SK-N-MC (cell line): ENCODE data around the gene PTH2.

Experiments
- DNase-seq: peaks from one replicate; pipeline ENCODE4 v3.0.0-alpha.2; 2011; ENCODE audit warnings: low read depth, low spot score
- H3K27ac ChIP-seq: fragments of 200-600 bp; sonication (generic); 2 replicates; pipeline ENCODE4 v1.5.1; 2016; ENCODE audit warnings: mixed run types
- H3K36me3 ChIP-seq: fragments of 200-600 bp; sonication (generic); 2 replicates; pipeline ENCODE4 v1.6.1; 2017; ENCODE audit warnings: antibody characterized with exemption, low read length, mixed read lengths; ENCODE audit not compliant: insufficient read depth
- H3K4me3 ChIP-seq: fragments of 200-600 bp; sonication (generic); 2 replicates; pipeline ENCODE4 v1.5.1; 2016
- H3K9ac ChIP-seq: fragments of 200-600 bp; sonication (generic); 2 replicates; pipeline ENCODE4 v1.8.0; 2017; ENCODE audit warnings: mixed run types, mixed read lengths; ENCODE audit not compliant: insufficient read length
- H3K9me3 ChIP-seq: fragments of 200-600 bp; sonication (generic); 2 replicates; pipeline ENCODE4 v1.6.1; 2017; ENCODE audit warnings: low read depth, mild to moderate bottlenecking, antibody characterized with exemption, low read length, moderate library complexity, mixed read lengths
- EZH2 ChIP-seq: fragments of 200-600 bp; sonication (generic); IDR thresholded peaks from one replicate; pipeline ENCODE4 v1.6.1; 2017; ENCODE audit warnings: antibody characterized with exemption
- FOXP2 ChIP-seq: optimal IDR thresholded peaks from 2 replicates; pipeline ENCODE3; 2011; ENCODE audit warnings: mild to moderate bottlenecking, moderate library complexity; ENCODE audit not compliant: insufficient read depth; ENCODE audit errors: extremely low read length, control extremely low read depth
- POLR2AphosphoS5 ChIP-seq: IDR thresholded peaks from 2 replicates; pipeline ENCODE4 v1.6.1; 2012; ENCODE audit warnings: mild to moderate bottlenecking, low read depth, low read length, borderline replicate concordance

Gene PTH2

DNA sequence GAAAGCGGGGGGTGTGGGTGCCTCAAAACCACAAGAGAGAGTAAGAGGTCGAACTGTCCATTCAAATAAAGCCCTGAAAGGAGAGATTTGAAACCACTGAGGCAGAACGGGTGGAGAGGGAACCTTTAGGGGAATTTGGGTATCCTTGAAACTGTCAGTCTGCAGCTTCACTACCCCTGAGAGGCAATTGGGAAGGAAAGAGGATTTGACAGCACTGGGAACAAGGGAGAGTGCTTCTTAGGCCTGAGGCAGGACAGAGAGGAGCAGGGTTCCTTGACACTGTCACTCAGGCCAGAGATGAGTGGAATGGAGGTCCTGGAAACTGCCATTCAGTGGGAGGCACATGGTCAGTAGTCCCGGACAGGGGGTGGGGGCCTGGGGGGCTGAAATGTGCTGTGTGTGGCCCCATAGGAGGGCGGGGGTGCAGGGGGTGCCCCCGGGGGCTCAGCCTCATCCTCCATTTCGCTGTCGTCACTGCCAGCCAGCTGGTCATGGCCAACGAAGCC, 7.0 kb upstream of the PTH2 start:
- no peak for DNase-seq

DNA sequence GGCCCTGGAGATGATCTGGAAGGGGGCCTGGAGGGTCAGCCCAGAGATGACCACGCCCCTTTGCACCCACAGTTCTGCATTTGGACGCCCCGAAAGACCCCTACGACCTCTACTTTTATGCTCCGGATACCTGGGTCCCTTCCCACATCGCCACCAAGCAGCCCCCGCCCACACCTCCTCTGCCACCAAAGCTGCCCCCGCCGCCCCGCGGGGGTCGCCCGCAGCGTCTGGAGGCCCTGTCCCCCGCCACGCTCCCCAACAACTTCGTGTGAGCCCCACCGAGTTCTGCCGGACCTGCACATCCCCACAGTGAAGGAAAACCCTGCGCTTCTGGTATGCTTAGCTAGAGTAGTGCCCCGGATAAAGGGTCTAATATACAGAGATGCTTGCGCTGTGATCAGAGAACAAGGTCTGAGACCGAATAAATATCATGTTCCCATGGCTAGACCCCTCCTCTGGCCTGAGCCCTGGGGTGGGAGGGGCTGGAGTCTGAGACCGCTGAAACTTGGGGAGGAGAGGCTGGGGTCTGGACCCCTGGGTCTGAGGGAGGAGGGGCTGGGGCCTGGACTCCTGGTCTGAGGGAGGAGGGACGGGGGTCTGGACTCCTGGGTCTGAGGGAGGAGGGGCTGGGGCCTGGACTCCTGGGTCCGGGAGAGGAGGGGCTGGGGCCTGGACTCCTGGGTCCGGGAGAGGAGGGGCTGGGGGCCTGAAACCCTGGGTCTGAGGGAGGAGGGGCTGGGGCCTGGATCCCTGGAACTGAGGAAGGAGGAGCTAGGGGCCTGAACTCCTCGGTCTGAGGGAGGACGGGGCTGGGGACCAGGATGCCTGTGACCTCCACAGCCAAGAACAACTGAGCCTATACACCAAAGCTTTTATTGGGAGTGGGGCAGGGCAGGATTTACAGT, 5.6 kb upstream of the PTH2 start:
- no peak overlapping the region for H3K4me3 ChIP-seq
- no peak overlapping the region for H3K27ac ChIP-seq
- H3K9me3 ChIP-seq, result no peaks in the 10 kb centered on the region
- H3K36me3 ChIP-seq, result no peaks in the 10 kb centered on the region
- no peak overlapping the region for H3K9ac ChIP-seq
- TF ChIP-seq EZH2, result no peak
- no peak for TF ChIP-seq POLR2AphosphoS5
- no peak for TF ChIP-seq FOXP2
- no peak for DNase-seq

More for the DNA sequence above, 7.0 kb upstream of the PTH2 start:
- Histone ChIP-seq H3K9me3 (no peaks in the 10 kb centered on the region), H3K36me3 (no peaks in the 10 kb centered on the region), H3K9ac (no peak overlapping the region), H3K27ac (no peak overlapping the region), H3K4me3 (no peak overlapping the region)
- no peak for TF ChIP-seq EZH2

DNA sequence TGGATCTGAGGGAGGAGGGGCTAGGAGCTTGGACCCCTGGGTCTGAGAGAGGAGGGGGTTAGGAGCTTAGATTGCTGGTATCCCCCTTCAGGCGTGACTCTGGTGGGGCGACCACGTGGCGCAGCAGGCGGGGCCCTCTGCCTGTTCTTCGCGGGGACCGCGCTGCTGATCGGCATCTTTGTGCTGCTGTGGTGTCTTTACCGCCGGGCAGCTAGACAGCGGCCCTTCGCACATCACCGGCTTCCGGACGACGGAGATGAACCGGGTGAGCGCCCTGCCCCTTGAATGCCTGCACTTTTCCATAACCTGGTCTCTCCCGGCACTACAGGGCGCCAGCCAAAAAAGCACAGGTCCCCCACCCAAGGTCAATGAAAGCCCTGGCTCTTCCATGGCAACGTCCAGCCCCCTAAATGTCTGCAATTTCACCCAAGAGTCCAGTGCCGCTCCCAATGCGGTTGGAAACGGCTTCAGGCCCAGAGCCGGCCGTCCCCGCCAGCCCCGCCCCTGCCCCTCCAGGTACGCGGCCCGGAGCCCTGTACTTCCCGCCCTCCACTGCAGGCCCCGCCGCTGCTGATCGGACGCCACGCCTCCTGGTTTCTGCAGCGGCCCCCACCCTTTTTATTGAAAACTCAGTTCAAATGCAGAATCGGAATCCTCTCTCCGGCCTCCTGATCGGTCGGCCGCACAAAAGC, 4.8 kb upstream of the PTH2 start:
- TF ChIP-seq POLR2AphosphoS5 (no peak), FOXP2 (no peak), EZH2 (no peak)
- Histone ChIP-seq H3K4me3 (no peak overlapping the region), H3K36me3 (no peaks in the 10 kb centered on the region), H3K9ac (no peak overlapping the region), H3K9me3 (no peaks in the 10 kb centered on the region), H3K27ac (no peak overlapping the region)
- DNase-seq, result no peak

DNA sequence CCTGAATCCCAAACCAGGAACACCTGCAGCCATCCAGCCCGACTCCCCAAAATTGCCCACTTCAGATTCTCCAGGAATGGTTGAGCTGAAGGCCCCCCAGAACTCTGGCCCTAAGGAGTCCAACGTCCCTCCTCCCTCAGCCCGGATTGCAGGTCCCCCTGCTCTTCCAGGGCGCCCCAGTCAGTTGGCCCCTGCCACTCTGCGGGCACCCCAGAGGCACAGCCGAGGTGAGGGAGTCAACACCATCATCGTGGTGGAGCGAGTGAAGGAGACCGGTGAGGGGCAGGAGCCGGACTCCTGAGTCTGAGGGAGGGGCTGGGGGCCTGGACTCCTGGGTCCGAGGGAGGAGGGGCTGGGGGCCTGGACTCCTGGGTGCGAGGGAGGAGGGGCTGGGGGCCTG, 4.1 kb upstream of the PTH2 start:
- Histone ChIP-seq H3K36me3 (no peaks in the 10 kb centered on the region), H3K27ac (no peak overlapping the region), H3K4me3 (no peak overlapping the region), H3K9me3 (no peaks in the 10 kb centered on the region), H3K9ac (no peak overlapping the region)
- DNase-seq, result no peak
- TF ChIP-seq POLR2AphosphoS5 (no peak), FOXP2 (no peak), EZH2 (no peak)

DNA sequence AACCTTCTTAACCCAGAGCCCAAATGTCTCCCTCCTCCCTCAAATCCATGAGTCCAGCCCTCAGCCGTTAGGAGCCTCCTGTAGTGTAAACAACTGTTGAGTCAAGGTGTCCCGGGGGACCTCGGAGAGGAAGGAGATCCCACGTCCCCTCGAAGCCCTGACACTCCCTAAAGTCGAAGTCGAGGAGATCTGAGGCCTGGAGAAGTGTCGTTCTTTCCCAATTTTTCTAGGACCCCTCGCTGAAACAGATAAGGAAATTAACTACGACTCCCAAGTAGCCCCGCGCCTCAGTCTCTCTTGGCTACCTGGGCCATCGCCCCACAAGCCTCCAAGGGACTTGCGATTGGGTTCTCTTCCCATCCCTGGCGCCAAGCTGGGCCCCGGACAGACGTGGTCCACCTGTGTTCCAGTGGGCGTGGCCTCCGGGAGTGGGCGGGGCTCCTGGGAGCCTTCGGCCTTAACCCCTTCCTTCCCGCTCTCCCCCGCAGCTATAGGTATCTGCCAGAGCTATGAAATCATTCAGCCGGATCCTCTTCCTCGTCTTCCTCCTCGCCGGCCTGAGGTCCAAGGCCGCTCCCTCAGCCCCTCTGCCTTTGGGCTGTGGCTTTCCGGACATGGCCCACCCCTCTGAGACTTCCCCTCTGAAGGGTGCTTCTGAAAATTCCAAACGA, 2.8 kb upstream of the PTH2 start:
- Histone ChIP-seq H3K4me3 (no peak overlapping the region), H3K27ac (no peak overlapping the region), H3K36me3 (no peaks in the 10 kb centered on the region), H3K9me3 (no peaks in the 10 kb centered on the region), H3K9ac (no peak overlapping the region)
- TF ChIP-seq EZH2 (no peak), POLR2AphosphoS5 (no peak), FOXP2 (no peak)
- no peak for DNase-seq

DNA sequence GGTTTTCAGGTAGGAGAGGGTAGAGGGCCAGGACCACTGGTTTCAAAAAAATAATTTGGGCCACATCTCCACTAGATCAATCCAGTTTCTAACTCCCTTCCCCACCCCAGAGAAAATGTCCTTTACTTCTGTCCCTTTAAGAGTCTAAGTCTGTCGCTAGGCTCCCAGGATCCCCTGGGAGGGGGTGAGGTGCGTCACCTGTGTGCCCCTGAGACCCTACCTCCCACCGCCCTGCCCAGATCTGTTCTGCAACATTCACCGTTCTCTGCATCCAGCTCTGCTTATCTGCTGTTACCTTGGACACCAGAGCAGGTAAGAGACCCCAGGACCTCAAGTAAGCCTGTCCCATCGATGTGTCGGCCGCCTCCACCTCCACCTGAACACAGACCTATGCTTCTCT, 1.9 kb upstream of the PTH2 start, which contains the start of gene GFY:
Gene GFY, plus strand, starts transcription at position 211 of the 400 bp plus-strand sequence. CDS start 1,043 bp downstream, outside the sequence.
- Histone ChIP-seq H3K36me3 (no peaks in the 10 kb centered on the region), H3K4me3 (no peak within 1 kb of the TSS), H3K9me3 (no peaks in the 10 kb centered on the region), H3K9ac (no peak within 1 kb of the TSS), H3K27ac (no peak within 1 kb of the TSS)
- DNase-seq, result no peak
- no peak for TF ChIP-seq FOXP2
- TF ChIP-seq EZH2, result no peak
- no peak for TF ChIP-seq POLR2AphosphoS5

DNA sequence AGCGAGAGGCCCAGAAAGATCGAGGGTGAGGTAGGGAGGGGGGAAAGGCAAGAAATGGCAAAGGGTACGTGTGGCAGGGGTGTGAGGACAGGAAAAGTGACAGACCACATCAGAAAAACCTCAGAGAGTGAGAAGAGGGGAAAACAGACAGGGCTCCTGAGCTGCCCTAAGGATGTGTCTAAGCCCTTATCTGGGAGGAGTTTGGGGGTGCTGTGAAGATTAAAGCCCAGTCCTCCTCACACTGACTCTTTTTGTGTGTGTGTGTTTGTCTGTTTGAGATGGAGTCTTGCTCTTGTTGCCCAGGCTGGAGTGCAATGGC, 703 bp upstream of the PTH2 start:
- Histone ChIP-seq H3K36me3 (no peaks in the 10 kb centered on the region), H3K4me3 (no peak overlapping the region), H3K9ac (no peak overlapping the region), H3K9me3 (no peaks in the 10 kb centered on the region), H3K27ac (no peak overlapping the region)
- TF ChIP-seq POLR2AphosphoS5 (no peak), FOXP2 (no peak), EZH2 (no peak)
- no peak for DNase-seq

DNA sequence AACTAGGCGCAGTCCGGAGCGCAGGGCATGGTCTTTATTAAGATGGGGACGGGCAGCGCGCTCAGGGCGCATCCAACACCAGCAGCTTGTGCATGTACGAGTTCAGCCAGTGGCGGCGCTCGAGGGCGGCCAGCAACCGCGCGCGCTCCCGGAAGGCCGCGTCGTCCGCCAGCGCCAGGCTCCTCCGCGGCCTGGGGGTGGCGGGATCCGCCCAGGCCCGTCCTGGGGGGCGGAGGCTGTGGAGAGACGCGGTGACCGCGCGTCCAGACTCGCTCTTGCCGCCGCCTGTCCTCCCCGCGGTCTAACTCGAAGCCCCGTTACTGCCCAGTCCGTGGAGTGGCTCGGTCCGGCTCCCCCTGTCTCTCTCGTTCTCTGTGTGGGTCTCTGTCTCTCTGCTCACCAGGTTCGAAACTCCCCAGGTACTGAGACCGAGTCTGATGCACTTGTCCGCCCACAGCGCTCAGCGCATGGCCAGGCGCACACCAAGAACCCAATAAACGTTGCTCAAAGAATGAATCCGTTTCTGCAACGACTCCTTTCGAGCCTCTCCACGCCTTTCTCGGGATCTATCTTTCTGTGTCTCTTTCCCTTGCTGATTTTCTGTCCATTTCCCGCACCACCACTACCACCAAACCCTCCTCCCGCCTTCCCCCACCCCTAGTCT, 702 bp downstream of the PTH2 start:
- no peaks in the 10 kb centered on the region for H3K9me3 ChIP-seq
- no peak overlapping the region for H3K9ac ChIP-seq
- DNase-seq, result no peak
- H3K4me3 ChIP-seq, result peak overlapping the region; percentile 49
- H3K36me3 ChIP-seq, result no peaks in the 10 kb centered on the region
- no peak overlapping the region for H3K27ac ChIP-seq
- TF ChIP-seq POLR2AphosphoS5 (no peak), FOXP2 (no peak), EZH2 (no peak)
